ENCODE results near the gene UGT1A10. TPM values are rescaled to one million over a fixed set of nuclear protein-coding genes. Genes with fewer than 3 reads are reported as not detected.
A peak's percentile ranks its signal among the peaks of the same experiment; 100 is the strongest.

Gene UGT1A10
- total and polyA plus RNA-seq, 2 of the 13 experiments (the other 11 are each of a cell fraction or from before 2014, with no cell fraction given), result not detected

GRCh38 chr2:233745073-233745755, 109.0 kb downstream of the UGT1A10 start (continued):
- TF ChIP-seq ZNF274 (CRISPR knock-in tag; IDR thresholded peaks at IDR 0.05), result no peak; the same call in 1 of the 2 replicates
- peak; percentile 78 for TF ChIP-seq SMAD3 (CRISPR knock-in tag; IDR thresholded peaks at IDR 0.05)
- TF ChIP-seq MIXL1 (CRISPR knock-in tag; IDR thresholded peaks at IDR 0.05), result peak; percentile 92
- TF ChIP-seq E2F2 (CRISPR knock-in tag; IDR thresholded peaks at IDR 0.05; ENCODE audit: borderline replicate concordance), result no peak
- peak; percentile 96 for TF ChIP-seq HDAC1 (CRISPR knock-in tag; IDR thresholded peaks at IDR 0.05)
- no peak for TF ChIP-seq KMT2A (CRISPR knock-in tag; IDR thresholded peaks at IDR 0.05)
- TF ChIP-seq ZSCAN9 (CRISPR knock-in tag; IDR thresholded peaks at IDR 0.05; ENCODE audit: borderline replicate concordance), result peak; percentile 85
- TF ChIP-seq, protein P1, sequence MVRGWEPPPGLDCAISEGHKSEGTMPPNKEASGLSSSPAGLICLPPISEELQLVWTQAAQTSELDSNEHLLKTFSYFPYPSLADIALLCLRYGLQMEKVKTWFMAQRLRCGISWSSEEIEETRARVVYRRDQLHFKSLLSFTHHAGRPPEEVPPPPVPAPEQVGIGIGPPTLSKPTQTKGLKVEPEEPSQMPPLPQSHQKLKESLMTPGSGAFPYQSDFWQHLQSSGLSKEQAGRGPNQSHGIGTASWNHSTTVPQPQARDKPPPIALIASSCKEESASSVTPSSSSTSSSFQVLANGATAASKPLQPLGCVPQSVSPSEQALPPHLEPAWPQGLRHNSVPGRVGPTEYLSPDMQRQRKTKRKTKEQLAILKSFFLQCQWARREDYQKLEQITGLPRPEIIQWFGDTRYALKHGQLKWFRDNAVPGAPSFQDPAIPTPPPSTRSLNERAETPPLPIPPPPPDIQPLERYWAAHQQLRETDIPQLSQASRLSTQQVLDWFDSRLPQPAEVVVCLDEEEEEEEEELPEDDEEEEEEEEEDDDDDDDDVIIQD (CRISPR knock-in tag; IDR thresholded peaks at IDR 0.05; ENCODE audit: low read depth), result peak; percentile 61; the same call in 1 of the 2 replicates
- TF ChIP-seq, protein P2, sequence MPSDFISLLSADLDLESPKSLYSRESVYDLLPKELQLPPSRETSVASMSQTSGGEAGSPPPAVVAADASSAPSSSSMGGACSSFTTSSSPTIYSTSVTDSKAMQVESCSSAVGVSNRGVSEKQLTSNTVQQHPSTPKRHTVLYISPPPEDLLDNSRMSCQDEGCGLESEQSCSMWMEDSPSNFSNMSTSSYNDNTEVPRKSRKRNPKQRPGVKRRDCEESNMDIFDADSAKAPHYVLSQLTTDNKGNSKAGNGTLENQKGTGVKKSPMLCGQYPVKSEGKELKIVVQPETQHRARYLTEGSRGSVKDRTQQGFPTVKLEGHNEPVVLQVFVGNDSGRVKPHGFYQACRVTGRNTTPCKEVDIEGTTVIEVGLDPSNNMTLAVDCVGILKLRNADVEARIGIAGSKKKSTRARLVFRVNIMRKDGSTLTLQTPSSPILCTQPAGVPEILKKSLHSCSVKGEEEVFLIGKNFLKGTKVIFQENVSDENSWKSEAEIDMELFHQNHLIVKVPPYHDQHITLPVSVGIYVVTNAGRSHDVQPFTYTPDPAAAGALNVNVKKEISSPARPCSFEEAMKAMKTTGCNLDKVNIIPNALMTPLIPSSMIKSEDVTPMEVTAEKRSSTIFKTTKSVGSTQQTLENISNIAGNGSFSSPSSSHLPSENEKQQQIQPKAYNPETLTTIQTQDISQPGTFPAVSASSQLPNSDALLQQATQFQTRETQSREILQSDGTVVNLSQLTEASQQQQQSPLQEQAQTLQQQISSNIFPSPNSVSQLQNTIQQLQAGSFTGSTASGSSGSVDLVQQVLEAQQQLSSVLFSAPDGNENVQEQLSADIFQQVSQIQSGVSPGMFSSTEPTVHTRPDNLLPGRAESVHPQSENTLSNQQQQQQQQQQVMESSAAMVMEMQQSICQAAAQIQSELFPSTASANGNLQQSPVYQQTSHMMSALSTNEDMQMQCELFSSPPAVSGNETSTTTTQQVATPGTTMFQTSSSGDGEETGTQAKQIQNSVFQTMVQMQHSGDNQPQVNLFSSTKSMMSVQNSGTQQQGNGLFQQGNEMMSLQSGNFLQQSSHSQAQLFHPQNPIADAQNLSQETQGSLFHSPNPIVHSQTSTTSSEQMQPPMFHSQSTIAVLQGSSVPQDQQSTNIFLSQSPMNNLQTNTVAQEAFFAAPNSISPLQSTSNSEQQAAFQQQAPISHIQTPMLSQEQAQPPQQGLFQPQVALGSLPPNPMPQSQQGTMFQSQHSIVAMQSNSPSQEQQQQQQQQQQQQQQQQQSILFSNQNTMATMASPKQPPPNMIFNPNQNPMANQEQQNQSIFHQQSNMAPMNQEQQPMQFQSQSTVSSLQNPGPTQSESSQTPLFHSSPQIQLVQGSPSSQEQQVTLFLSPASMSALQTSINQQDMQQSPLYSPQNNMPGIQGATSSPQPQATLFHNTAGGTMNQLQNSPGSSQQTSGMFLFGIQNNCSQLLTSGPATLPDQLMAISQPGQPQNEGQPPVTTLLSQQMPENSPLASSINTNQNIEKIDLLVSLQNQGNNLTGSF (CRISPR knock-in tag; IDR thresholded peaks at IDR 0.05), result no peak
- TF ChIP-seq ZFAT (CRISPR knock-in tag; conservative IDR thresholded peaks at IDR 0.05), result no peak
- TF ChIP-seq ZNF772 (CRISPR knock-in tag; IDR thresholded peaks at IDR 0.05), result peak; percentile 89
- TF ChIP-seq, protein P3, sequence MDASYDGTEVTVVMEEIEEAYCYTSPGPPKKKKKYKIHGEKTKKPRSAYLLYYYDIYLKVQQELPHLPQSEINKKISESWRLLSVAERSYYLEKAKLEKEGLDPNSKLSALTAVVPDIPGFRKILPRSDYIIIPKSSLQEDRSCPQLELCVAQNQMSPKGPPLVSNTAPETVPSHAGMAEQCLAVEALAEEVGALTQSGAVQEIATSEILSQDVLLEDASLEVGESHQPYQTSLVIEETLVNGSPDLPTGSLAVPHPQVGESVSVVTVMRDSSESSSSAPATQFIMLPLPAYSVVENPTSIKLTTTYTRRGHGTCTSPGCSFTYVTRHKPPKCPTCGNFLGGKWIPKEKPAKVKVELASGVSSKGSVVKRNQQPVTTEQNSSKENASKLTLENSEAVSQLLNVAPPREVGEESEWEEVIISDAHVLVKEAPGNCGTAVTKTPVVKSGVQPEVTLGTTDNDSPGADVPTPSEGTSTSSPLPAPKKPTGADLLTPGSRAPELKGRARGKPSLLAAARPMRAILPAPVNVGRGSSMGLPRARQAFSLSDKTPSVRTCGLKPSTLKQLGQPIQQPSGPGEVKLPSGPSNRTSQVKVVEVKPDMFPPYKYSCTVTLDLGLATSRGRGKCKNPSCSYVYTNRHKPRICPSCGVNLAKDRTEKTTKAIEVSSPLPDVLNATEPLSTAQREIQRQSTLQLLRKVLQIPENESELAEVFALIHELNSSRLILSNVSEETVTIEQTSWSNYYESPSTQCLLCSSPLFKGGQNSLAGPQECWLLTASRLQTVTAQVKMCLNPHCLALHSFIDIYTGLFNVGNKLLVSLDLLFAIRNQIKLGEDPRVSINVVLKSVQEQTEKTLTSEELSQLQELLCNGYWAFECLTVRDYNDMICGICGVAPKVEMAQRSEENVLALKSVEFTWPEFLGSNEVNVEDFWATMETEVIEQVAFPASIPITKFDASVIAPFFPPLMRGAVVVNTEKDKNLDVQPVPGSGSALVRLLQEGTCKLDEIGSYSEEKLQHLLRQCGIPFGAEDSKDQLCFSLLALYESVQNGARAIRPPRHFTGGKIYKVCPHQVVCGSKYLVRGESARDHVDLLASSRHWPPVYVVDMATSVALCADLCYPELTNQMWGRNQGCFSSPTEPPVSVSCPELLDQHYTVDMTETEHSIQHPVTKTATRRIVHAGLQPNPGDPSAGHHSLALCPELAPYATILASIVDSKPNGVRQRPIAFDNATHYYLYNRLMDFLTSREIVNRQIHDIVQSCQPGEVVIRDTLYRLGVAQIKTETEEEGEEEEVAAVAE (CRISPR knock-in tag; IDR thresholded peaks at IDR 0.05; ENCODE audit: borderline replicate concordance), result peak; percentile 41; the same call in 1 of the 2 replicates
- TF ChIP-seq SRSF9 (IDR thresholded peaks at IDR 0.05; ENCODE audit: borderline replicate concordance, insufficient read depth, low read depth, low read length, poor library complexity, severe bottlenecking), result no peak
- TF ChIP-seq NR2C2 (CRISPR knock-in tag; IDR thresholded peaks at IDR 0.05; ENCODE audit: borderline replicate concordance), result peak; percentile 82
